HTERT RPE-1 (cell line): ENCODE measurements around the gene KRT35.

Experiments used
- in situ Hi-C: fragments of 300-500 bp; cut with MboI; formaldehyde crosslinking; loops from 4 replicates; pipeline ENCODE4 v1.14.3; 2020; ENCODE audit warnings: low sequenced_read_pairs

KRT35 gene

GRCh38 chr17:41428591-41429291 is 52.2 kb downstream of the KRT35 start:
- in situ Hi-C loops: no loop called here
